NCI-H1048 (cell line): ENCODE data around the gene GGN.
"Not testable (repeated sequence)": the region's sequence is repeated elsewhere in the genome, so short reads cannot be mapped to it uniquely, and the experiment has no call there.

ENCODE experiments used
- DNase-seq: peaks from one replicate; lab custom pipeline; 2025; lab: John Stamatoyannopoulos, UW

Gene GGN

DNA sequence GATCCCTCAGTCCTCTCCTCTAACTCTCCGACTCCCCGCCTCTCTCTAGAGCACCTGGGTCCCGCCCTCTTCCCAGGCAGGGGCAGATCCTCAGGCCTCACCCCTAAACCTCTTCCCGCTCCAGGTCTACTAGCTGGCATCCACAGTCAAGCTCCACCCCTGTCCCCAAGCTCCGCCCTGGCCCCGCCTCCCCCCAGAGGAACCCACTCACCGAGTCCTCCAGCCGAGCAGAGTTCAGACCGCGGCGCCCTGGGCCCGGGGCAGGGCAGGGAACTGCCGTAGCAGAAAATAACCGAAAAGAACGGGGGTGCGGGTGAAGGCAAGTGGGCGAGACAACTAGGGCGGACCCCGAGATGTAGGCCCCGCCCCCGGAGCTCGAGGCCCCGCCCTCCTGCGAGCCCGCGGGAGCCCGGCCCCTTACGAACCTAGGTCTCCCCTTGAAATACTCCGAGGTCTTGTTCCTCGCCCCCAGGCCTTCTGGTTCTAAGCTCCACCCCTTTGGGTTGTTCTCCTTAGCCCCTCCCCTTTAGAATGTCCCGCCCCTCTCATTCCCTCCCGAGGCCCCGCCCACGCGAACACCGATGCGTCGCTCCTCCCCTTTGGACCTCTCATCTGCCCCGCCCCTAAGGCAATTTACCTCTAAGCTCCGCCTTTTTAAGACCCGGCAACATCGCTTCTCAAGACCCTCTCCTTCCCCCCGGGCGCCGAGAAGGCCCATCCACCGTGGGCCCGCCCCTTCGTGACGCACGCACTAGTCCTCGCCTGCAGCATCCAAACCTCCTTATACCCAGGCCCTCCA lies at the start of gene GGN:
Gene GGN, minus strand, starts transcription at position 485 of the 799 bp plus-strand sequence. CDS start 773 bp downstream, outside the sequence.
- peak; percentile 83 for DNase-seq

DNA sequence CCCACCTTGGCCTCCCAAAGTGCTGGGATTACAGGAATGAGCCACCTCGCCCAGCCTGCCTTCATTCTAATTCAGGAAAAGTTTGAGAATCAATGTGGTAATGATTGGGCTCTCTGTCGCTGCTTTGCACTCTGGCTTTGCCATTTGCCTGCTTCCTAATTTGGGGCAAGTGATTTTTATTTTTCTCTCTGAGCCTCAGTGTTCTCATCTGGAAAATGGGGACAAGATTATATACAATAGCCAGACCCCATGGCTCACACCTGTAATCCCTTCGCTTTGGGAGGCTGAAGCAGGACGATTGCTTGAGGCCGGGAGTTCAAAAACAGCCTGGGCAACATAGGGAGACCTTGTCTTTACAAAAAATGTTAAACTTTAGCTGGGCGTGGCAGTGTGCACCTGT lies 49.5 kb upstream of the GGN start:
- DNase-seq, result no peak

DNA sequence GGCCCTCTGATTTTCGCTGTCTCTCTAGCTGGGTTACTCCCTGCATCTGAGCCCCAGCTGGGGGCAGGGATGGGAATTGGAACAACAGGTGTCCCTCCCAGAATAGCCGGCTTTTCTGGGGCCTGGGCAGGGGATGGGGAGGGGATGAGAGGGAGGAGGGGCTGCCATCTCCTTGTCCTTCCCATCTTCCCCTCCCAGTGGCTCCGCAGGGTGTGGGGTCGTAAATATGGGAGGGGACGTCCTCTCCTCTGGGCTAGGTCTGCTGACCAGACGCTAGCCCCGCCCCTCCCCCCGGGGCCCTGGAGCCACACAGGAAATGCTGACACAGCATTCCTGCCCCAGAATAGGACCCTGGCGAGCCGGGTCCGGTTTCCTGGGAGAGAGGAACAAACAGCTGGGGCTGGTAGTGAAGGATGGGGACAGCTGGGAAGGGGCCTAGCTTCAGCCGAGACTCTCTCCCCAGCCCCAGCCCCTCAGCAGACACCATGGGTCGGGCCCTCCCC lies 46.8 kb upstream of the GGN start:
- DNase-seq, result no peak

DNA sequence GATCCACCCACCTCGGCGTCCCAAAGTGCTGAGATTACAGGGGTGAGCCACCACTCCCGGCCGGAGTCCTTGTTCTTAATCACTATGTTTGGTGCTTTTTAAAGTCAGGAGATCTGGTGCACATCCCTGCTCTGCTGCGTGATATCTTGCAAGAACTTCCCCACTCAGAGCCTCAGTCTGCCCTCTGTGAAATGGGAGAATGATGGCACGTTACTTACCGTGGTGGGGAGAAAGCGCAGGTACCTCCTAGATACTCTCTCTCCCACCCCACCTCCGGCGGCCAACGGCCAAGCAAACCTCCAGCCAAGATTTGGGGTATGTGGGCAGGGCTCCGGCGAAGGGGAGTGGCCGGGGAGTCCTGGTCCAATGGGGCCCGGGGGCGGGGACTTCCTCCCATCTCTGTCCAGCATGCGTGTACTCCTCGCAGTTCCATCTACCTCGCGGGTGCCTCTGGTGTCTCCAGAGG lies 45.5 kb upstream of the GGN start, which contains the start of gene RYR1:
Gene RYR1, plus strand, starts transcription at position 424 of the 466 bp plus-strand sequence. CDS start 139 bp downstream, outside the sequence.
- no peak for DNase-seq

DNA sequence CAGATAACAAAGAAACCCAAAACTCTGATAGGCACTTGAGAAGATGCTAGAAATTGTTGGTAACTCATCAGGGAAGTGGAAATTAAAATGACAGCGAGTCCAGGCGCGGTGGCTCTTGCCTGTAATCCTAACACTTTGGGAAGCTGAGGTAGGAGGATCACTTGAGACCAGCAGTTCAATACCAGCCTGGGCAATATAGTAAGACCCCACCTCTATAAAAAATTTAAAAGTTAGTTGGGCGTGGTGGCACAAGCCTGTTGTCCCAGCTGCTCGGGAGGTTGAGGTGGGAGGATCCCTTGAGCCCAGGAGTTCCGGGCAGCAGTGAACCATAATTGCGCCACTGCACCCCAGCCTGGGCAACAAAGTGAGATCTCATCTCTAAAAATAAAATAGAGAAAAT lies 43.1 kb upstream of the GGN start:
- no peak for DNase-seq

- no peak for DNase-seq
Observed at GRCh38 chr19:38429811-38430156, 42.0 kb upstream of the GGN start.

- no peak for DNase-seq
Observed at GRCh38 chr19:38429055-38429810, 41.4 kb upstream of the GGN start.

- DNase-seq, result not testable (repeated sequence)
Observed at GRCh38 chr19:38427035-38427677, 39.3 kb upstream of the GGN start.

DNA sequence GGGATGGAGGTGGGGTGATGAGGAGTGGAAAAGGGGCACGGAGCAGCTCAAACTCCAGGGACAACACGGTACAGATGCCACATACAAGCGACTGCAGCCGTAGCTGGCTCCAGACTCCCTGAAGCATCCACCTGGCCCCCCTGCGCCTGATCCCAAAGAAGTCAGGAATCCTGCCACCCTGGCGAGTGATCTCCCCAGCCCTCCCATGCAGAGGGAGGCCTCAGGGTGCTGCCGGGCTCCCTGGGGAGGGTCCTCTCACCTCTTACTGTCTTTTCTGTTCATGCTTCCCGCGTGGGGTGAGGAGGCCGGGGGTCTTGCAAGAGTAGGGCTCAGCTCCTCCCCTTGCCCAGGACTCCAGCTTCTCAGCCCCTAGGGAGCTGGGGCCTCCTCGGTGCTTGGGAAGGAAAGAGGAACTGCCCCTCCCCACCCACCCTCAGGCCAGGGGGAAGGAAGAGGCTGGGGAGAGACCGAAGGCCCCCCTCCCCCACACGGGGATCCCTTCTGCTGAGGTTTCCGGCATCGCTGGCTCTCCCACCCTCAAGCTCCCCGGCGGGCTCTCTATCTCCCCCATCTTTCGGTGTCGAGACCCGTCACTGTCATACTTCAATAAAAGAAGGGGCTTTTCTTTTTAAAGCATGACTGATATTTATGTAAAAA lies 38.1 kb upstream of the GGN start, which contains the start of gene RASGRP4:
Gene RASGRP4, minus strand, starts transcription at position 410 of the 657 bp plus-strand sequence. Its CDS starts 128 bp downstream, at position 282.
- DNase-seq, result no peak

DNA sequence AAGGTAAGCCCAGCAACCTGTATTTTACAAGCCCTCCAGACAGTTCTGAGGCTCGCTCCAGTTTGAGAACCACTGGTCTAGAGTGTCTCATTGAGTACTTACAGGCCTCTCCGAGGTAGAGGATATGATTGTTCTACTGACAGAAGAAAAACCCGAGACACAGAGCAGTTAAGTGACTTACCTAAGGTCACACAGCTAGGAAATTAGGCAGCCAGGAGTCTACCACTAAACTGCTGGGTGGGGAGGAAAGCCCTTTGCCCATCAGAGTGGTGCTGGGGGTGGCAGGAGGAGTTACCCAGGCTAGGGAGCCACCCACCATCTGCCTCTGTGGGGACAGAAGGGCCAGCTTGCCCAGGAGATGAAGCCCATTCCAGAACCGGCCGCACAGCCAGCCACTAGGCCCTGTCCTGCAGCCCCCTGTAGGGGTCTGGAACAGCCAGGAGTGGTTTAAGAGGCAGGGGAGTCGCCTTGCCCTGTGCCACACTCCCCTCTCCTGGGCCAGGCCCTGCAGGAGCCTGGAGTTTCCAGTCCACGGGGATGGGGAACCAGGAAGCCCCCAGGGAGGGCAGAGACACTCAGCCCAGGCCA lies 37.5 kb upstream of the GGN start:
- DNase-seq, result no peak

- no peak for DNase-seq
Observed at GRCh38 chr19:38424272-38424671, 36.4 kb upstream of the GGN start.

- no peak for DNase-seq
Observed at GRCh38 chr19:38422438-38422837, 34.6 kb upstream of the GGN start.

DNA sequence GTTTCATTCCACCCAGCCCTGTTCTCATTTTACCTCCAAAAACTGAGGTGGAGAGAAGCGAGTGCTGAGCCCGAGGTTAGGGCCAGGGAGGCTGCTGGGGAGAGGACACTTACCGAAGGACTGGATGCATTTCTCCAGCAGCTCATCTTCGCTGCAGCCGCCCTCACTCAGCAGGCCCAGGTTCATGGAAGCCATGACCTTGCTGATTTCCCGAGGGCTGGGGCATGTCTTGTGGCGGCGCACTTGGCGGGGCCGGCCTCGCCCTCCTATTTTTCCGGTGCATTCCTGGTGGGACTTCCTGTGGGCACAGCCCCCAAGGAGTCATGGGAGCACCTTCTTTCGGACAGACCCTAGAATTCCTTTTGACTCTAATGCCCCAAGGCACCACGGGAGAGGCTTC lies 34.0 kb upstream of the GGN start:
- no peak for DNase-seq

- DNase-seq, result no peak
Observed at GRCh38 chr19:38420935-38421334, 33.1 kb upstream of the GGN start.

DNA sequence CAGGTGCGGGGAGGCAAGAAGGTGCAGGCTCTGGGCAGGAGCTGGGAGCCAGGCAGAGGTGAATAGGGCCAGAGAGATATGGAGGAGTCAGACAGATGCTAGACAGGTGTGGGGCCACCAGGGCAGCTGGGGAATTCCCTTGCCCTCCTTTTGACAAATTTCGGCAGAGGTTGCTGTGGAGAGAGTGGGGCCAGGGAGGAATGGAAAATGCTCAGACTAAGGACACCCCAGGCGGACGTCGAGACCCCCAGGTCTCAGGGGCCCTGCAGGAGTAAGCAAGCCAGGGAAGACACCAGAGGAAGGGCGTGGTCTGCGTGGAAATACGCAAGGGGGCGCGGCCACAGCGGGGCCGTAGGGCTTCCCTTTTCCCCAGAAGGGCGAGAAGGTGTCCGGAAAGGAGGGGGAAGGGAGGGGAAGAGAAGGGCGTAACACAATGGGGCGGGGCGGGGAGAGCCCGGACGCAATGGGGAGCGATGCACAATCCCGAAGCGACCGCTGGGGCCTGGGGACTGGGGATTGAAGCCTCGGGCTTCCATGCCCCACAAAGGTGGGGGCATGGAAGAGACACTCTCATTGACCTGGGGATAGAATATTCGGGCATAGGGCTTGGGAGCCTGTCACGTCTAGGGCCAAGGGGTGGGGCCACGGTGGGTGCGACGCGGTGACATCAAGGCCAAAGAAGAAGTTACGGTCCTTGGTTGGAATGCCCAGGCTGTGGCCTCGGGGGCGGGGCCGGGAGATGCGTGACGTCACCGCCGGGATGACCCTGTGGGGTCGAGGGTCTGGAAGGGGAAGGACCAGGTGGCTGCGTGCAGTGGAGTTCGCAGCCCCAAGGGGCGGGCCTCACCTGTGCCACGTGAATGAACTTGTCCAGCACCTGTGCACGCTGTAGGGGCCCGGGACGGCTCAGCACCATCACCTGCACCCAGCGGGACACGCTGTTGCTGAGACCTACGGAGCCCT lies 30.0 kb upstream of the GGN start:
- no peak for DNase-seq

- no peak for DNase-seq
Observed at GRCh38 chr19:38417146-38417543, 29.3 kb upstream of the GGN start.

DNA sequence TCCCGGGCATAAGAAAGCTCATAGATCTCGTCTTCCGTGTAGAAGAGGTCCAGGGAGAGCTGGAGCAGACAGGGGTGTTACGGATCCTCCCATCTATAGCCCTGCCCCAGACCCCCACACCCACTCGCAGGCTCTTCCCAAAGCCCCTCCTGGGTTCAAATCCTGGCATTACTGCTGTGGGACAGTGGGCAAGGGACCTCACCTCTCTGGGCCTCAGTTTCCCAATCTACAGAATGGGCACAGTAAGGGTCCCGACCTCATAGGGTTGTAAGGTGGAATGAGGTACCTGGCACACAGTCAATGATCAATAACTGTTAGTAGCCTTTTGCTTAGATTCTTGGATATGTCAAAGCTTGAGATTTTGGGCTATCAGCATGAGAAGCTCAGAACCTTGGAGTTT lies 25.6 kb upstream of the GGN start:
- no peak for DNase-seq

GRCh38 chr19:38412961-38413360 lies 25.1 kb upstream of the GGN start:
- no peak for DNase-seq

DNA sequence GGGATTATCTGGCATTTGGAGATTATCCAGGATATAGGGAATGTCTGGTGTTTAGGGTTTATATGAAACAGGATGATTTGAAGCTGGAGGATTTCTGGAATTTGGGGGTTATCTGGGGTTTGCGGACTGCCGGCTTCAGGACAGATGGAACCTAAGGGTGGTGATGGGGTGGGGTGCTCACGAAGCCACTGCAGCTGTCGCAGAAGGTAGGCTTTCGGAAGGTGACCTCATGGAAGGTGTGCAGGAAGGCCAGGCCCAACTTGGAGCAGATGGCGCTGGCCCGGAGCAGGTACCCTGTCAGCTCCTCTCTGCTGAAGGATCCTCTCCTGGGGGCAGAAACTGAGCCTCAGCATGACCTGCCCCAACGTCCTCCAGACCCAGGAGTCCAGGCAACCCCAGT lies 24.7 kb upstream of the GGN start:
- DNase-seq, result no peak

DNA sequence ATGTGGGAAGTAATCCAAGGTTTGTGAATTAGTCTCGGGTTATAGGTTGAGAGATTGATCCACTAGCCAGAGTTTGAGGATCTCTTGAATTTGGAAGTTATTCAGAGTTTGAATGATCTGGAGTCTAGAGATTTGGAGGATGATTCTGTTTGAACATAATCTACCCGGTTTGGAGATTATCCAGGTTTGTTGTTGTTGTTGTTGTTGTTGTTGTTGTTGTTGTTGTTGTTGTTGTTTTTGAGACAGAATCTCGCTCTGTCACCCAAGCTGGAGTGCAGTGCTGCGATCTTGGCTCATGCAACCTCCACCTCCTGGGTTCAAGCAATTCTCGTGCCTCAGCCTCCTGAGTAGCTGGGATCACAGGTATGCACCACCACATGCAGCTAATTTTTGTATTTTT lies 24.1 kb upstream of the GGN start:
- DNase-seq, result not testable (repeated sequence)
